ENCODE measurements around the gene CCBE1.

- TF ChIP-seq, protein P1, sequence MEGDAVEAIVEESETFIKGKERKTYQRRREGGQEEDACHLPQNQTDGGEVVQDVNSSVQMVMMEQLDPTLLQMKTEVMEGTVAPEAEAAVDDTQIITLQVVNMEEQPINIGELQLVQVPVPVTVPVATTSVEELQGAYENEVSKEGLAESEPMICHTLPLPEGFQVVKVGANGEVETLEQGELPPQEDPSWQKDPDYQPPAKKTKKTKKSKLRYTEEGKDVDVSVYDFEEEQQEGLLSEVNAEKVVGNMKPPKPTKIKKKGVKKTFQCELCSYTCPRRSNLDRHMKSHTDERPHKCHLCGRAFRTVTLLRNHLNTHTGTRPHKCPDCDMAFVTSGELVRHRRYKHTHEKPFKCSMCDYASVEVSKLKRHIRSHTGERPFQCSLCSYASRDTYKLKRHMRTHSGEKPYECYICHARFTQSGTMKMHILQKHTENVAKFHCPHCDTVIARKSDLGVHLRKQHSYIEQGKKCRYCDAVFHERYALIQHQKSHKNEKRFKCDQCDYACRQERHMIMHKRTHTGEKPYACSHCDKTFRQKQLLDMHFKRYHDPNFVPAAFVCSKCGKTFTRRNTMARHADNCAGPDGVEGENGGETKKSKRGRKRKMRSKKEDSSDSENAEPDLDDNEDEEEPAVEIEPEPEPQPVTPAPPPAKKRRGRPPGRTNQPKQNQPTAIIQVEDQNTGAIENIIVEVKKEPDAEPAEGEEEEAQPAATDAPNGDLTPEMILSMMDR (IDR thresholded peaks at IDR 0.05), result no peak
- TF ChIP-seq POLR2AphosphoS5 (IDR thresholded peaks at IDR 0.05), result peak; percentile 55
- no peak for TF ChIP-seq POLR2A (IDR thresholded peaks at IDR 0.05)
- TF ChIP-seq EP300 (IDR thresholded peaks at IDR 0.05), result no peak
These were observed 24.9 kb downstream of the CCBE1 start for GRCh38 chr18:59672235-59672711.
